Mononuclear cell (primary cell): ENCODE data around the gene FBXO42. TPM values are rescaled to one million over a fixed set of nuclear protein-coding genes. Genes with fewer than 3 reads are reported as not detected.
A peak's percentile ranks its signal among the peaks of the same experiment; 100 is the strongest.
"Not testable (repeated sequence)": the region's sequence is repeated elsewhere in the genome, so short reads cannot be mapped to it uniquely, and the experiment has no call there.

Experiments used
- H3K27me3 ChIP-seq: 2 replicates; pipeline ENCODE4 v1.6.0; 2011; ENCODE audit warnings: low read length, control low read depth; ENCODE audit not compliant: insufficient read depth
- H3K4me1 ChIP-seq: 2 replicates; pipeline ENCODE4 v1.5.1; 2011; ENCODE audit warnings: mild to moderate bottlenecking, low read length, control low read depth; ENCODE audit not compliant: insufficient read depth
- H3K4me3 ChIP-seq: 2 replicates; pipeline ENCODE4 v1.5.1; 2011; ENCODE audit warnings: mild to moderate bottlenecking, low read length, moderate library complexity
- H3K9me3 ChIP-seq: 2 replicates; pipeline ENCODE4 v1.5.1; 2011; ENCODE audit warnings: low read depth, mild to moderate bottlenecking, control low read depth, low read length
- total RNA-seq: library from RNA; depleted of rRNA; stranded (reverse); fragments of >200 nt; gene quantifications from one replicate; pipeline ENCODE4 v1.2.3, GENCODE V29; 2012

The FBXO42 gene
- total RNA-seq, 1 donor = 25.6 TPM

DNA sequence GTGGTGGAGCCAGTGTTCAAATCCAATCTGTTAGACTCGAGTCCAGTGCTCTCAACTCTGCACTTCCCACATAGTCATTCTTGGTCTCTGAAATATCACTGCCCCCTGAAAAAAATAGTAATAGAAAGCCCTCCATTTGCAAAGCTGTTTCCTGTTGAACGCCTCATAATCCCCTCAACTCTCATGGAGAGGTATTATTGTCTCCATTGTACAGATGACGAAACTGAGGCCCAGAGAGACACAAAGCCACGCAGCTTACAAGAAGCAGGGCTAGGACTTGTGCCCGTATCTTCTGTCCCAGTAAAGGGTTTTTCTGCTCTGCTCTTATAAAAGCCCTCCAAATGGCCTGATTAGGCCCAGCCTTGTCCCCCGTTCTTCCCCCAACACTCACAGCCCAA is 133.6 kb downstream of the FBXO42 start:
- Histone ChIP-seq H3K27me3 (no peaks in the 10 kb centered on the region), H3K9me3 (no peaks in the 10 kb centered on the region), H3K4me1 (peaks cover 14% of the 10 kb centered on the region), H3K4me3 (no peak overlapping the region)

- Histone ChIP-seq H3K9me3 (no peaks in the 10 kb centered on the region), H3K4me1 (peaks cover 14% of the 10 kb centered on the region), H3K27me3 (no peaks in the 10 kb centered on the region), H3K4me3 (no peak overlapping the region)
Observed at GRCh38 chr1:16218014-16218673, 134.1 kb downstream of the FBXO42 start.

GRCh38 chr1:16217061-16217785 is 135.1 kb downstream of the FBXO42 start:
- H3K27me3 ChIP-seq = no peaks in the 10 kb centered on the region
- H3K9me3 ChIP-seq = no peaks in the 10 kb centered on the region
- H3K4me3 ChIP-seq = peak overlapping the region; percentile 40
- H3K4me1 ChIP-seq = peaks cover 14% of the 10 kb centered on the region

- Histone ChIP-seq H3K4me1 (peaks cover 14% of the 10 kb centered on the region), H3K4me3 (peak overlapping the region; percentile 40), H3K9me3 (no peaks in the 10 kb centered on the region), H3K27me3 (no peaks in the 10 kb centered on the region)
Observed at GRCh38 chr1:16215882-16216753, 136.2 kb downstream of the FBXO42 start.

- not testable (repeated sequence) for H3K9me3 ChIP-seq, H3K4me3 ChIP-seq, H3K27me3 ChIP-seq
- H3K4me1 ChIP-seq = peaks cover 14% of the 10 kb centered on the region
Observed at GRCh38 chr1:16215240-16215639, 137.0 kb downstream of the FBXO42 start.

- peaks cover 14% of the 10 kb centered on the region for H3K4me1 ChIP-seq
Observed at GRCh38 chr1:16213544-16213943, 138.7 kb downstream of the FBXO42 start.

DNA sequence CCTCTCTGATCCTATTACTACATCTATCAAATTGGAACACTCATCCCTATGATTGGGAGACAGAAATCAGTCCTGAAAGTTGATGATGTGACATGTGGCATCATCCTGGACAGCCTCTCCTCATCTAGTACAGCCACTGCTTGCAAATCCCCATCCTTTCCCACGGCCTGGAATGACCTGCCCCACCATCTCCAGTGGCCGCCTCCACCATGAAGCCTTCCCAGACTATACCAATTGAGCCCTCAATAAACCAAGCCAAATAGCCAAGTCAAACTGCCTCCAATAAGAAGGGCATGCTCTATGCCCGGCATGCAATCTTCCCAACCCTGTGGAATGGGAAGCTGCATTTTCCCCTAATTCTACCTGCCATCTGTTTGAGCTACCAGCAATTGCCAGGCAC is 139.3 kb downstream of the FBXO42 start:
- Histone ChIP-seq H3K27me3 (no peaks in the 10 kb centered on the region), H3K4me1 (peaks cover 14% of the 10 kb centered on the region), H3K9me3 (no peaks in the 10 kb centered on the region), H3K4me3 (no peak overlapping the region)

More at GRCh38 chr1:16213544-16213943, 138.7 kb downstream of the FBXO42 start:
- H3K9me3 ChIP-seq, H3K27me3 ChIP-seq, H3K4me3 ChIP-seq: not testable (repeated sequence)

GRCh38 chr1:16212251-16212961 is 139.9 kb downstream of the FBXO42 start, which contains the start of gene ARHGEF19:
TSS of gene ARHGEF19 (minus strand) at chr1:16212652. CDS start at chr1:16209054, 3,598 bp downstream.
- no peaks in the 10 kb centered on the region for H3K27me3 ChIP-seq
- H3K4me1 ChIP-seq = peaks cover 17% of the 10 kb centered on the region
- H3K9me3 ChIP-seq = no peaks in the 10 kb centered on the region
- no peak within 1 kb of the TSS for H3K4me3 ChIP-seq

DNA sequence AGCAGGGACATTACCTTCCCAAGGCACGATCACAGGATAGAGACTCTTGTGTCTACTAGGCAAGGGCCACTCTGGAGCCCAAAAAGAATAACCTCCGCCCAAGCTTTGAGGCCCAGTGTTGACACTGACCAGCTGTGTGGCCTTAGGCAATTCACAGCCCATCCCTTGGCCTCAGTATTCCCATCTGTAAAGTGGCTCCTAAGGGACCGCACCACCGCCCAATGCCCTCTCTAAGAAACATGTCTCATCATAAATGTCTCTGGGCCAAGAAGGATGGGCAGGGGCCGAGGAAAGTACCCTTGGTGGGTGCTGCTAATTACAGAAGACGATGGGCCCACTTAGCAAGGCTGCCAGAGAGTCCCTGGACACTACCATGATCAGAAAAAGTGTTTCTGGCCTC is 140.5 kb downstream of the FBXO42 start:
- Histone ChIP-seq H3K4me3 (no peak overlapping the region), H3K27me3 (no peaks in the 10 kb centered on the region), H3K4me1 (peaks cover 19% of the 10 kb centered on the region), H3K9me3 (no peaks in the 10 kb centered on the region)

DNA sequence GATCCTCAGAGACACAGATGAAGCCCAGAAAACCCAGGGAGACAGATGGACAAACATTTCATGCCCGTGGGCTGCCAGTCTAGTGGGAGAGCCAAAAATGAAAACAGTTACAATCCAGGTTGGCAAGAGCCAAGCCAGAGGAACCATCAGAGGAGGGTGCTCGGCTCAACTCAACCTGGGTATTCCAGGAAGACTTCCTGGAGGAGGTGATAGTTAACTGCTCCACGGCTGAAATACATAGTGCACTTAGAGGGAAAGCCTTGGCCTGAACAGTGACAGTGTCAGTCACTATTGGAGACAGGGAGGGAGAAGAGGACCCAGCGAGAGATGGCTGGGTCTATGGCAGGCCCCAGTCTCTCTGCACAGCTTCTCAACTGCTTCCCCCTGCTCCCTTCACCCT is 141.7 kb downstream of the FBXO42 start:
- Histone ChIP-seq H3K9me3 (no peaks in the 10 kb centered on the region), H3K27me3 (no peaks in the 10 kb centered on the region), H3K4me3 (no peak overlapping the region), H3K4me1 (peaks cover 15% of the 10 kb centered on the region)

- peaks cover 15% of the 10 kb centered on the region for H3K4me1 ChIP-seq
Observed at GRCh38 chr1:16209847-16210407, 142.4 kb downstream of the FBXO42 start.

GRCh38 chr1:16209132-16209846 is 143.0 kb downstream of the FBXO42 start:
- no peaks in the 10 kb centered on the region for H3K9me3 ChIP-seq
- H3K4me1 ChIP-seq = peaks cover 15% of the 10 kb centered on the region
- H3K4me3 ChIP-seq = no peak overlapping the region

More at GRCh38 chr1:16209847-16210407, 142.4 kb downstream of the FBXO42 start:
- no peak overlapping the region for H3K4me3 ChIP-seq
- H3K9me3 ChIP-seq = no peaks in the 10 kb centered on the region
- H3K27me3 ChIP-seq = no peaks in the 10 kb centered on the region

GRCh38 chr1:16208270-16208987 is 143.9 kb downstream of the FBXO42 start:
- no peaks in the 10 kb centered on the region for H3K9me3 ChIP-seq
- H3K4me3 ChIP-seq = no peak overlapping the region
- H3K27me3 ChIP-seq = no peaks in the 10 kb centered on the region
- peaks cover 15% of the 10 kb centered on the region for H3K4me1 ChIP-seq

More at GRCh38 chr1:16209132-16209846, 143.0 kb downstream of the FBXO42 start:
- no peaks in the 10 kb centered on the region for H3K27me3 ChIP-seq
